Smooth muscle cell (in vitro differentiated cells): ENCODE data around the gene PDGFRB. TPM values are rescaled to one million over a fixed set of nuclear protein-coding genes. Genes with fewer than 3 reads are reported as not detected.

Source experiments
- DNase-seq: peaks from one replicate; lab custom pipeline; 2025; ENCODE audit not compliant: unreplicated experiment; lab: John Stamatoyannopoulos, UW
- H2AFZ ChIP-seq: fragments of 200-600 bp; sonication (generic); 2 replicates; pipeline ENCODE4 v1.6.0; 2016; ENCODE audit warnings: antibody characterized with exemption, low read depth, mild to moderate bottlenecking
- H3F3A ChIP-seq: fragments of 200-600 bp; sonication (generic); 2 replicates; pipeline ENCODE4 v1.6.0; 2017; ENCODE audit warnings: antibody characterized with exemption, low read depth
- H3K27ac ChIP-seq: fragments of 200-600 bp; sonication (generic); 2 replicates; pipeline ENCODE4 v1.5.1; 2016; ENCODE audit warnings: low read depth, mild to moderate bottlenecking
- H3K27me3 ChIP-seq: fragments of 200-600 bp; sonication (generic); 2 replicates; pipeline ENCODE4 v1.6.1; 2016; ENCODE audit warnings: low read depth, mild to moderate bottlenecking
- H3K36me3 ChIP-seq: fragments of 200-600 bp; sonication (generic); 2 replicates; pipeline ENCODE4 v1.5.1; 2016; ENCODE audit warnings: low read depth
- H3K4me1 ChIP-seq: fragments of 200-600 bp; sonication (generic); 2 replicates; pipeline ENCODE4 v1.5.1; 2016; ENCODE audit warnings: low read depth
- H3K4me2 ChIP-seq: fragments of 200-600 bp; sonication (generic); 2 replicates; pipeline ENCODE4 v1.6.0; 2016; ENCODE audit warnings: mild to moderate bottlenecking
- H3K4me3 ChIP-seq: fragments of 200-600 bp; sonication (generic); 2 replicates; pipeline ENCODE4 v1.5.1; 2016; ENCODE audit warnings: mild to moderate bottlenecking
- H3K79me2 ChIP-seq: fragments of 200-600 bp; sonication (generic); 2 replicates; pipeline ENCODE4 v1.6.0; 2016; ENCODE audit warnings: low read depth, mild to moderate bottlenecking
- H3K9ac ChIP-seq: fragments of 200-600 bp; sonication (generic); 2 replicates; pipeline ENCODE4 v1.6.0; 2016; ENCODE audit warnings: low read depth
- H3K9me3 ChIP-seq: fragments of 200-600 bp; sonication (generic); replicated peaks from 2 replicates; pipeline ENCODE4 v1.5.1; 2016; ENCODE audit warnings: low read depth
- H4K20me1 ChIP-seq: fragments of 200-600 bp; sonication (generic); 2 replicates; pipeline ENCODE4 v1.6.0; 2016; ENCODE audit warnings: low read depth
- CTCF ChIP-seq: fragments of 200-600 bp; sonication (generic); IDR thresholded peaks from 2 replicates; pipeline ENCODE4 v1.5.1; 2017; ENCODE audit warnings: borderline replicate concordance, mild to moderate bottlenecking, antibody characterized with exemption; ENCODE audit not compliant: insufficient read depth, poor library complexity, severe bottlenecking
- WGBS: methylation state at CpG from one replicate; pipeline ENCODE4 v1.1.7; 2016; ENCODE audit warnings: low lambda C conversion rate; 5-methylcytosine and 5-hydroxymethylcytosine counted together
- polyA plus RNA-seq: library from polyadenylated mRNA; unstranded; fragments of >200 nt; fragmentation: Nextera tagmentation; extraction: Ambion mirVana; gene quantifications from 2 replicates; pipeline ENCODE4 v1.2.1, GENCODE V29; 2016
- total RNA-seq: library from RNA; depleted of rRNA; stranded (reverse); fragments of >200 nt; gene quantifications from 2 replicates; pipeline ENCODE4 v1.2.3, GENCODE V29; 2014

PDGFRB gene
- total and polyA plus RNA-seq, 2 experiments from 2014 or later = 370 to 522 TPM

DNA sequence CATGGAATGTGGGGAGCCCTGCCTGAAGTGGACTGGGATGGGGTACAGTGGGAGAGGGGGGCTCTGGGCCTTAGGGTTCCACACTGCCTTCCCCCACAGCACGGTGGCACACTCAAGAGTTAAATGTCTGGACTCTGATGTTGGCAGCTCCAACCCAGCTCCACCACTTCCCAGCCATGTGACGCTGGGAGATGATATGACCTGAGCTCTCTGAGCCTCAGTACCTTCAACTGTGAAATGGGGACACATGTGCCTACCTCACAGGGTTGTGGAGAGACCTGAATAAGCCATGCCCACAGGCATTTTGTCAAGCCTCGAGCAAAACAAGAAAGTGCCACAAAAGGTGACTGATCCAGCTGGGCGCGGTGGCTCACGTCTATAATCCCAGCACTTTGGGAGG lies 3.4 kb upstream of the PDGFRB start:
- no peaks in the 10 kb centered on the region for H3K27me3 ChIP-seq
- WGBS = 71% methylated on average over 6 of the region's 6 CpGs
- H3K79me2 ChIP-seq = peaks cover 14% of the 10 kb centered on the region
- H4K20me1 ChIP-seq = peaks cover 4% of the 10 kb centered on the region
- peaks cover 9% of the 10 kb centered on the region for H3K4me1 ChIP-seq
- no peaks in the 10 kb centered on the region for H3K9me3 ChIP-seq
- H3K4me3 ChIP-seq = no peak overlapping the region
- no peak for DNase-seq
- no peak for TF ChIP-seq CTCF
- H3K36me3 ChIP-seq = no peaks in the 10 kb centered on the region
- peak overlapping the region; percentile 100 for H3K27ac ChIP-seq
- peaks cover 16% of the 10 kb centered on the region for H3F3A ChIP-seq
- H2AFZ ChIP-seq = no peak overlapping the region
- H3K4me2 ChIP-seq = no peak overlapping the region
- H3K9ac ChIP-seq = peak overlapping the region; percentile 17

DNA sequence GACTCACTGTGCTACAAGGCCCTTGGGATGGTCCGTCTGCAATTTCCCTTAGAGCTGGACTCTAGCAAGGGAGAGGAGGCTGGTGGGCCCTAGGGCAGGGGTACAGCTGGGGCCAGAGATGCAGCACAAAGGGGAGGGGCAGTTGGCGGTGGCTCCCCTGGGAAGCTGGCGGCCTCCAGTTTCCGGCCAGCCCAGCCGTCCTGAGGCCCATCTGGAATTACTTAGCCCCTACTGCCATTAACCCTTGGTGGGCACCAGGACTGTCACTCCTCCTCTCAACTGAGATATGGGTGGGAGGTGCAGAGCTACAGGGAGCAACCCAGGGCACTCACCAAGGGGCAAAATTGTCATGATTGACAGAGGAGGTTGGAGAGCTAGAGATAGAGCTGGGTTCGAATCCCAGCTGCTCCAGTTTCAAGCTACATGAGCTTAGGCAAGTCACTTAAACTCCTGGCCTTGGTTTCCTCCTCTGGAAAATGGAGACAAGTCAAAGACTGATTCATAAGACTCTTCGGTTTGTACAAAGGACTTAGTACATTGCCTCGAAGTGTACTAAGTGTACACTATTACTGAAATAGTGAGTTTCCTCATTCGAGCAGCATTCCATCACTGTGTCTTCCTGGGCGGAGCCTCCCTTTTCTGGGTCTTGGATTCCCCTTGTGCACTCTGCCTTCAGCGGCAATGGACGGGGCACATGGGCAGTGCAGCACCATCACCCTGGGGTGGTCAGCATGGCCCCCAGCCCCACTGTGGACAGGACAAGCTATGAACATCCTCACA lies 2.7 kb upstream of the PDGFRB start:
- no peaks in the 10 kb centered on the region for H3K36me3 ChIP-seq
- H3K4me1 ChIP-seq = peaks cover 11% of the 10 kb centered on the region
- H3K4me2 ChIP-seq = no peak overlapping the region
- H3K9ac ChIP-seq = no peak overlapping the region
- peaks cover 21% of the 10 kb centered on the region for H3F3A ChIP-seq
- WGBS = 42% methylated on average over 11 of the region's 12 CpGs
- no peaks in the 10 kb centered on the region for H3K27me3 ChIP-seq
- DNase-seq = no peak
- H3K4me3 ChIP-seq = no peak overlapping the region
- H3K9me3 ChIP-seq = no peaks in the 10 kb centered on the region
- peaks cover 11% of the 10 kb centered on the region for H4K20me1 ChIP-seq
- peaks cover 21% of the 10 kb centered on the region for H3K79me2 ChIP-seq
- no peak for TF ChIP-seq CTCF
- H3K27ac ChIP-seq = peak overlapping the region; percentile 100
- H2AFZ ChIP-seq = no peak overlapping the region

- Histone ChIP-seq H3F3A (peaks cover 22% of the 10 kb centered on the region), H3K4me2 (no peak overlapping the region), H3K9me3 (no peaks in the 10 kb centered on the region), H3K4me3 (no peak overlapping the region), H3K36me3 (no peaks in the 10 kb centered on the region), H3K9ac (no peak overlapping the region), H3K27ac (peak overlapping the region; percentile 100), H4K20me1 (peaks cover 23% of the 10 kb centered on the region), H3K79me2 (peaks cover 33% of the 10 kb centered on the region), H3K27me3 (no peaks in the 10 kb centered on the region), H3K4me1 (peaks cover 22% of the 10 kb centered on the region), H2AFZ (no peak overlapping the region)
- no peak for DNase-seq
- 66% methylated on average over 3 of the region's 3 CpGs for WGBS
- no peak for TF ChIP-seq CTCF
Observed at GRCh38 chr5:150157168-150157567, 1.5 kb upstream of the PDGFRB start.

DNA sequence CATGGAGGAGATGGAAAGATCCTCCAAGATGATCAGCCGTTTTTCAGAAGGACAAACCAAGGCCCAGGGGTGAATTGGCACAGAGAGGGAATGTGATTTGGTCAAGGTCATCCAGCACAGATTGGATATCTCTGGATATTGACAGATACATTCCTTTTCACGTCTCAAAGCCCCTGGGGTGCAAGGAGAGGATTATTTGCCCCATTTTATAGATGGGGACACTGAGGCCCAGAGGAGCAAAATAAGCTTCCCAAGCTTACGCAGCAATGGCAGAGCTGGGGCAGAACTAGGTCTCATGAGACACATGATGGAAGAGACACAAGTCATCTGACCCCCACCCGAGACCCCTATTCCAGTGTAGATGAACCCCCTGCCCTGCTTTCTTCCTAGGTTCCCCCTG lies 895 bp upstream of the PDGFRB start:
- peaks cover 20% of the 10 kb centered on the region for H3K4me1 ChIP-seq
- peaks cover 29% of the 10 kb centered on the region for H4K20me1 ChIP-seq
- peak overlapping the region; percentile 100 for H3K27ac ChIP-seq
- no peak overlapping the region for H3K4me3 ChIP-seq
- H3K9me3 ChIP-seq = no peaks in the 10 kb centered on the region
- 87% methylated on average over 4 of the region's 4 CpGs for WGBS
- TF ChIP-seq CTCF = no peak
- H3K4me2 ChIP-seq = peak overlapping the region; percentile 94
- no peak overlapping the region for H2AFZ ChIP-seq
- peaks cover 39% of the 10 kb centered on the region for H3K79me2 ChIP-seq
- H3K9ac ChIP-seq = peak overlapping the region; percentile 28
- H3K27me3 ChIP-seq = no peaks in the 10 kb centered on the region
- no peak for DNase-seq
- no peaks in the 10 kb centered on the region for H3K36me3 ChIP-seq
- H3F3A ChIP-seq = peaks cover 26% of the 10 kb centered on the region
